H1 (cell line): ENCODE results near the gene SEMA3C. TPM values are rescaled to one million over a fixed set of nuclear protein-coding genes. Genes with fewer than 3 reads are reported as not detected.

Experiments used
- CTCF ChIA-PET: fragments of 300-600 bp; sonication (Branson Sonifier 250); formaldehyde crosslinking; loops from one replicate; lab custom pipeline; 2021; ENCODE audit not compliant: partially characterized antibody; lab: Charles Lee
- POLR2A ChIA-PET: fragments of 300-600 bp; sonication (Branson Sonifier 250); formaldehyde crosslinking; loops from one replicate; lab custom pipeline; 2021; ENCODE audit warnings: inconsistent platforms; ENCODE audit not compliant: partially characterized antibody; lab: Charles Lee
- DNase-seq, 2 experiments: peaks; one replicate each; pipeline versions ENCODE4 v3.0.0 to v3.0.0-alpha.2; 2010 to 2022; ENCODE audit warnings: low spot score in 2 of 2, low read depth in 1 of 2, mixed read lengths in 1 of 2
- FAIRE-seq: peaks from 2 replicates; lab custom pipeline; 2011; peaks lifted over from hg19 to GRCh38; lab: Jason Lieb, UNC
- H2AFZ ChIP-seq: 2 replicates; pipeline ENCODE4 v1.8.1; 2012; ENCODE audit warnings: low read length, inconsistent platforms
- H2AK5ac ChIP-seq: 2 replicates; pipeline ENCODE4 v1.6.1; 2013; ENCODE audit warnings: low read depth, low read length
- H2BK120ac ChIP-seq: replicated peaks from 2 replicates; pipeline ENCODE3; 2013; ENCODE audit warnings: low read depth, low read length, inconsistent platforms
- H2BK12ac ChIP-seq: 2 replicates; pipeline ENCODE4 v1.6.1; 2013; ENCODE audit warnings: low read depth, low read length
- H2BK15ac ChIP-seq: 2 replicates; pipeline ENCODE4 v1.6.1; 2013; ENCODE audit warnings: low read length
- H2BK20ac ChIP-seq: 2 replicates; pipeline ENCODE4 v1.6.1; 2013; ENCODE audit warnings: low read length
- H2BK5ac ChIP-seq: 2 replicates; pipeline ENCODE4 v1.6.1; 2013; ENCODE audit warnings: low read depth, low read length
- H3K14ac ChIP-seq: 2 replicates; pipeline ENCODE4 v1.6.1; 2013; ENCODE audit warnings: inconsistent platforms; ENCODE audit not compliant: insufficient read length
- H3K18ac ChIP-seq: 2 replicates; pipeline ENCODE4 v1.6.1; 2013; ENCODE audit warnings: low read length; ENCODE audit errors: extremely low read depth
- H3K23ac ChIP-seq: 2 replicates; pipeline ENCODE4 v1.6.1; 2013; ENCODE audit warnings: inconsistent platforms; ENCODE audit not compliant: insufficient read length
- H3K23me2 ChIP-seq: 2 replicates; pipeline ENCODE4 v1.6.1; 2013; ENCODE audit warnings: low read depth, low read length
- H3K27ac ChIP-seq: 2 replicates; pipeline ENCODE4 v1.6.1; 2011; ENCODE audit warnings: low read depth, low read length, inconsistent platforms
- H3K27me3 ChIP-seq, 4 experiments: replicated peaks in 1 of 4; 1 replicate in 1 of 4; 2 replicates in 3 of 4; pipeline versions ENCODE4 v1.6.1 to v1.8.1; 2011 to 2013; ENCODE audit warnings: low read length in 3 of 4, mild to moderate bottlenecking in 3 of 4, inconsistent platforms in 2 of 4, mixed read lengths in 2 of 4, moderate library complexity in 1 of 4; ENCODE audit not compliant: control insufficient read depth in 3 of 4, insufficient read depth in 3 of 4; ENCODE audit errors: extremely low read depth in 1 of 4
- H3K36me3 ChIP-seq, 4 experiments: 2 replicates each; pipeline versions ENCODE4 v1.6.1 to v1.8.1; 2011 to 2013; ENCODE audit warnings: mild to moderate bottlenecking in 4 of 4, low read length in 3 of 4, moderate library complexity in 2 of 4, control low read depth in 1 of 4, inconsistent platforms in 1 of 4; ENCODE audit not compliant: insufficient read depth in 4 of 4, control insufficient read depth in 2 of 4
- H3K4ac ChIP-seq: replicated peaks from 2 replicates; pipeline ENCODE3; 2013; ENCODE audit warnings: low read length, low read depth, mixed read lengths, inconsistent platforms; ENCODE audit not compliant: insufficient read length
- H3K4me1 ChIP-seq, 4 experiments: replicated peaks in 1 of 4; 1 replicate in 1 of 4; 2 replicates in 3 of 4; pipeline versions ENCODE4 v1.6.1 to v1.8.1; 2011 to 2013; ENCODE audit warnings: low read length in 3 of 4, inconsistent platforms in 2 of 4, mixed read lengths in 1 of 4; ENCODE audit not compliant: insufficient read depth in 4 of 4, control insufficient read depth in 3 of 4
- H3K4me2 ChIP-seq, 2 experiments: 2 replicates each; pipeline versions ENCODE4 v1.6.1 to v1.8.1; 2011 to 2013; ENCODE audit warnings: low read depth in 2 of 2, low read length in 2 of 2, control low read depth in 1 of 2, inconsistent platforms in 1 of 2, mild to moderate bottlenecking in 1 of 2; ENCODE audit not compliant: insufficient read depth in 1 of 2
- H3K4me3 ChIP-seq, 4 experiments: fragments of 200-600, 300-600 bp in 1 of 4; sonication (generic), shearing (Covaris generic), sonication (Bioruptor Twin) in 1 of 4; 2 replicates each; pipeline versions ENCODE4 v1.5.1 to v1.8.1; 2011 to 2016; ENCODE audit warnings: low read length in 4 of 4, low read depth in 3 of 4, control low read depth in 2 of 4, inconsistent platforms in 2 of 4, mild to moderate bottlenecking in 2 of 4, mixed read lengths in 1 of 4, moderate library complexity in 1 of 4; ENCODE audit not compliant: insufficient read depth in 2 of 4; ENCODE audit errors: extremely low read depth in 1 of 4
- H3K56ac ChIP-seq: replicated peaks from 2 replicates; pipeline ENCODE3; 2013; ENCODE audit warnings: low read depth, mild to moderate bottlenecking, mixed read lengths, low read length, inconsistent platforms; ENCODE audit not compliant: insufficient read length
- H3K79me1 ChIP-seq: 2 replicates; pipeline ENCODE4 v1.6.1; 2013; ENCODE audit warnings: low read depth, low read length, control low read depth
- H3K79me2 ChIP-seq, 2 experiments: 2 replicates each; pipeline versions ENCODE4 v1.6.1 to v1.8.1; 2012 to 2013; ENCODE audit warnings: low read length in 2 of 2, mild to moderate bottlenecking in 2 of 2, inconsistent platforms in 1 of 2; ENCODE audit not compliant: insufficient read depth in 2 of 2, control insufficient read depth in 1 of 2
- H3K9ac ChIP-seq, 4 experiments: replicated peaks in 1 of 4; 1 replicate in 1 of 4; 2 replicates in 3 of 4; pipeline versions ENCODE4 v1.6.1 to v1.8.1; 2011 to 2013; ENCODE audit warnings: low read depth in 3 of 4, low read length in 3 of 4, control low read depth in 2 of 4, mild to moderate bottlenecking in 2 of 4, moderate library complexity in 2 of 4, inconsistent platforms in 1 of 4; ENCODE audit errors: extremely low read depth in 1 of 4
- H3K9me3 ChIP-seq, 2 experiments: 2 replicates each; pipeline versions ENCODE4 v1.6.1 to v1.8.1; 2012 to 2013; ENCODE audit warnings: mild to moderate bottlenecking in 2 of 2, moderate library complexity in 2 of 2, control low read depth in 1 of 2, inconsistent platforms in 1 of 2, low read depth in 1 of 2, low read length in 1 of 2, mixed read lengths in 1 of 2; ENCODE audit not compliant: insufficient read depth in 2 of 2
- H4K20me1 ChIP-seq, 2 experiments: replicated peaks in 1 of 2; 2 replicates each; pipeline versions ENCODE3 to v1.8.1; 2011 to 2013; ENCODE audit warnings: inconsistent platforms in 2 of 2, low read length in 2 of 2, mild to moderate bottlenecking in 1 of 2; ENCODE audit not compliant: insufficient read depth in 2 of 2, control insufficient read depth in 1 of 2
- H4K5ac ChIP-seq: 2 replicates; pipeline ENCODE4 v1.6.1; 2013; ENCODE audit warnings: low read length, low read depth, mixed read lengths, inconsistent platforms; ENCODE audit not compliant: insufficient read length
- H4K8ac ChIP-seq: 2 replicates; pipeline ENCODE4 v1.8.0; 2013; ENCODE audit warnings: mild to moderate bottlenecking, moderate library complexity, low read length, inconsistent platforms; ENCODE audit not compliant: insufficient read depth; ENCODE audit errors: extremely low read depth
- H4K91ac ChIP-seq: replicated peaks from 2 replicates; pipeline ENCODE3; 2013; ENCODE audit warnings: low read length, mixed read lengths, inconsistent platforms; ENCODE audit not compliant: insufficient read length
- CHD2 ChIP-seq: IDR thresholded peaks from 2 replicates; pipeline ENCODE4 v1.6.1; 2012; ENCODE audit warnings: low read length, improper control_type of control experiment
- MAFK ChIP-seq: IDR thresholded peaks from 2 replicates; pipeline ENCODE4 v1.6.1; 2012; ENCODE audit warnings: low read depth, mild to moderate bottlenecking, improper control_type of control experiment, low read length
- SRF ChIP-seq: IDR thresholded peaks from 2 replicates; pipeline ENCODE4 v1.6.1; 2011; ENCODE audit warnings: mild to moderate bottlenecking, low read depth, low read length, moderate library complexity
- WGBS, 2 experiments: shearing (Covaris generic) in 1 of 2; methylation state at CpG; one replicate each; pipeline versions ENCODE4 v1.1.6 to v1.1.7; 2013 to 2015; ENCODE audit warnings: low lambda C conversion rate in 2 of 2, mixed read lengths in 2 of 2, inconsistent platforms in 1 of 2, low coverage in 1 of 2, missing lambda C conversion rate in 1 of 2; ENCODE audit not compliant: insufficient replicate concordance in 2 of 2, insufficient coverage in 1 of 2, insufficient read length in 1 of 2; ENCODE audit errors: extremely low coverage in 1 of 2, missing lambda C conversion rate in 1 of 2; 5-methylcytosine and 5-hydroxymethylcytosine counted together
- polyA plus RNA-seq, 7 experiments: library from polyadenylated mRNA; depleted of rRNA in 3 of 7; stranded (reverse) in 5 of 7; unstranded in 2 of 7; fragments of >200 nt in 5 of 7; fragments of 200-250 nt in 2 of 7; gene quantifications; 1 replicate in 5 of 7; 2 replicates in 1 of 7; 4 replicates in 1 of 7; pipeline versions ENCODE4 v1.2.1 to v1.2.3, GENCODE V29; 2011 to 2013; ENCODE audit warnings: missing spikeins in 2 of 7, mixed read lengths in 2 of 7
- total RNA-seq: library from RNA; stranded (reverse); fragmentation: NEBNext Ultra II Directional; extraction: Animal tissue kit (Norgen Biotek cat#: 25700); gene quantifications from 2 replicates; pipeline ENCODE4 v1.2.1, GENCODE V29; 2021

SEMA3C gene
- total and polyA plus RNA-seq, 2 of the 8 experiments (the other 6 are each of a cell fraction or from before 2014, with no cell fraction given) = 0.15 to 1.4 TPM

DNA sequence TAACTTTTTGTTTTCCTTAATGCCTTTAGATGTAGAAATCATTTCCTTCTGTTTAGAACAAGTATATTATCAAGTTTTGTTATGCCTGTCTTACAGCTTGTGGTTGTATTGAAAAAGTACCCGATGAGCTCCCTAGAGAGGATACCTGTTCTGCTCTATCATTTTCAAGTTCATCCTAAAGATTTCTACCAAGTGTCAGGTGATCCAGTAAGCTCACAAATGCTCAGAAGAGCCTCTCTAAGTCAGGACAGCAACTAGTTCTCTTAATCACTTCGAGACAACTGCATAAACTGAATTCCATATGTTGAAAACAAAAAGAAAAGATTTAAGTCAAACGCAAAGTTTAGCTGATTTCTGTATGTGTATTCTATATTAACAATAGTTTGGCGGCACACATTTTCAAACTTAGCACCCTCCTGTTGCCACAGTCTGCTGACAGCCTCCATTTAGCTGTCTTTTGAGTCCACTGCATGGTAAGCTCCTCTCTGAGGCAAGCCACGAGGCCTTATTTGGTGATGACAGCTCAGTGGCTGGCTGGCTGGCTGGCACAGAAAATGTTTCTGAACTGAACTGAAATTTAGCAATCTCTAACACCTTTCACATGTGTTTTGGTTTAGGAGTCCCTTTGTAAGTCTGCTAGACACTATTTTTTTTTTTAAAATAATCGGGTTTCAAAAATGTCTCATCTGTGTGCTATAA is 59.4 kb downstream of the SEMA3C start:
- FAIRE-seq = no peak
- H2AFZ ChIP-seq = no peak overlapping the region
- 87% methylated on average over 6 of the region's 6 CpGs; no CpG with 5 or more reads in 1 of the 2 experiments for WGBS, 2 experiments

More for the DNA sequence above, 59.4 kb downstream of the SEMA3C start:
- no peak overlapping the region for H4K5ac ChIP-seq
- H3K4me1 ChIP-seq = no peaks in the 10 kb centered on the region
- no peak overlapping the region for H3K4me2 ChIP-seq
- no peak overlapping the region for H3K14ac ChIP-seq
- no peak overlapping the region for H3K23ac ChIP-seq
- H2BK12ac ChIP-seq = no peak overlapping the region
- H4K8ac ChIP-seq = no peak overlapping the region
- TF ChIP-seq CHD2 = no peak
- TF ChIP-seq SRF = 0 out of 2 replicates have a peak, but pooled peaks have one; percentile 26
- TF ChIP-seq MAFK = no peak
- H3K79me2 ChIP-seq = no peaks in the 10 kb centered on the region
- H3K9me3 ChIP-seq = no peaks in the 10 kb centered on the region
- CTCF ChIA-PET = interaction anchor here (0.7 kb wide), 1 partner anchor 20 kb away, joined by 3 read pairs; no protein-coding TSS in a partner anchor
- POLR2A ChIA-PET = no interaction called here
- H2BK20ac ChIP-seq = no peak overlapping the region
- no peak overlapping the region for H4K91ac ChIP-seq
- no peak overlapping the region for H3K18ac ChIP-seq
- H2AK5ac ChIP-seq = no peak overlapping the region
- H3K27me3 ChIP-seq = no peaks in the 10 kb centered on the region
- H3K36me3 ChIP-seq = no peaks in the 10 kb centered on the region
- no peak overlapping the region for H2BK5ac ChIP-seq
- no peak overlapping the region for H3K9ac ChIP-seq
- no peak overlapping the region for H3K56ac ChIP-seq
- peak overlapping the region; percentile 54 for H2BK120ac ChIP-seq
- no peak for DNase-seq
- H3K23me2 ChIP-seq = no peaks in the 10 kb centered on the region
- H4K20me1 ChIP-seq = no peaks in the 10 kb centered on the region
- no peak overlapping the region for H2BK15ac ChIP-seq
- no peaks in the 10 kb centered on the region for H3K79me1 ChIP-seq
- no peak overlapping the region for H3K4ac ChIP-seq
- H3K4me3 ChIP-seq = no peak overlapping the region
- H3K27ac ChIP-seq = no peak overlapping the region
